CD4-positive, CD25-positive, alpha-beta regulatory T cell (primary cell): ENCODE measurements around the gene SFRP5. TPM values are rescaled to one million over a fixed set of nuclear protein-coding genes. Genes with fewer than 3 reads are reported as not detected.
A peak's percentile ranks its signal among the peaks of the same experiment; 100 is the strongest.

ENCODE experiments used
- ATAC-seq, 2 donors: fragments of 150-1000 bp; cut with Tn5 transposase; one replicate each; pipeline ENCODE4 v1.10.0; 2021; ENCODE audit warnings: low read depth in 2 of 2, moderate number of reproducible peaks in 2 of 2, moderate library complexity in 1 of 2
- DNase-seq, 3 donors: peaks; one replicate each; pipeline versions ENCODE4 v3.0.0 to v3.0.0-alpha.2; 2012 to 2022; ENCODE audit warnings: mixed read lengths in 1 of 3
- H3K27ac ChIP-seq: one replicate; pipeline ENCODE4 v1.7.0; 2013; ENCODE audit warnings: mild to moderate bottlenecking, low read length; ENCODE audit not compliant: insufficient read depth, poor library complexity, severe bottlenecking
- H3K27me3 ChIP-seq: one replicate; pipeline ENCODE4 v1.7.0; 2013; ENCODE audit warnings: low read length; ENCODE audit not compliant: control insufficient read depth, insufficient read depth
- H3K36me3 ChIP-seq: one replicate; pipeline ENCODE4 v1.7.0; 2013; ENCODE audit warnings: mild to moderate bottlenecking, low read length, moderate library complexity; ENCODE audit not compliant: control insufficient read depth, insufficient read depth
- H3K4me1 ChIP-seq: 2 replicates; pipeline ENCODE4 v1.7.0; 2013; ENCODE audit warnings: mild to moderate bottlenecking, low read length; ENCODE audit not compliant: insufficient read depth, control insufficient read depth, poor library complexity, severe bottlenecking
- H3K4me3 ChIP-seq: one replicate; pipeline ENCODE4 v1.7.0; 2013; ENCODE audit warnings: low read depth, mild to moderate bottlenecking, low read length, moderate library complexity
- H3K9me3 ChIP-seq, 2 experiments: 1 replicate in 1 of 2; 2 replicates in 1 of 2; pipeline ENCODE4 v1.7.0; 2013; ENCODE audit warnings: low read length in 2 of 2, mild to moderate bottlenecking in 1 of 2, moderate library complexity in 1 of 2; ENCODE audit not compliant: control insufficient read depth in 2 of 2
- H3K27ac Mint-ChIP-seq, 3 donors: one replicate each; pipeline ENCODE4 v1.8.0; 2020 to 2022; ENCODE audit warnings: mild to moderate bottlenecking in 3 of 3, mixed read lengths in 3 of 3, moderate library complexity in 2 of 3
- H3K27me3 Mint-ChIP-seq: one replicate; pipeline ENCODE4 v1.8.0; 2022; ENCODE audit warnings: mild to moderate bottlenecking, mixed read lengths
- H3K36me3 Mint-ChIP-seq: one replicate; pipeline ENCODE4 v1.8.0; 2020; ENCODE audit warnings: mixed read lengths
- H3K4me1 Mint-ChIP-seq, 4 donors: one replicate each; pipeline ENCODE4 v1.8.0; 2020 to 2022; ENCODE audit warnings: mixed read lengths in 4 of 4, mild to moderate bottlenecking in 1 of 4
- H3K4me3 Mint-ChIP-seq, 4 donors: one replicate each; pipeline ENCODE4 v1.8.0; 2020 to 2022; ENCODE audit warnings: mild to moderate bottlenecking in 4 of 4, mixed read lengths in 4 of 4, moderate library complexity in 3 of 4
- H3K9me3 Mint-ChIP-seq, 7 donors: one replicate each; pipeline ENCODE4 v1.8.0; 2020 to 2022; ENCODE audit warnings: mixed read lengths in 7 of 7, mild to moderate bottlenecking in 3 of 7, moderate library complexity in 2 of 7
- polyA plus RNA-seq, 4 donors: library from polyadenylated mRNA; unstranded; fragments of 300-500 nt; fragmentation: Illumina TruSeq; gene quantifications; one replicate each; pipeline ENCODE4 v1.2.3, GENCODE V29; 2021
- total RNA-seq: library from RNA; stranded (reverse); gene quantifications from one replicate; pipeline ENCODE4 v1.2.3, GENCODE V29; 2022

Gene SFRP5
- total and polyA plus RNA-seq, 5 donors from 2014 or later, result 0.34 to 0.93 (median 0.43) TPM; not detected in 2

DNA sequence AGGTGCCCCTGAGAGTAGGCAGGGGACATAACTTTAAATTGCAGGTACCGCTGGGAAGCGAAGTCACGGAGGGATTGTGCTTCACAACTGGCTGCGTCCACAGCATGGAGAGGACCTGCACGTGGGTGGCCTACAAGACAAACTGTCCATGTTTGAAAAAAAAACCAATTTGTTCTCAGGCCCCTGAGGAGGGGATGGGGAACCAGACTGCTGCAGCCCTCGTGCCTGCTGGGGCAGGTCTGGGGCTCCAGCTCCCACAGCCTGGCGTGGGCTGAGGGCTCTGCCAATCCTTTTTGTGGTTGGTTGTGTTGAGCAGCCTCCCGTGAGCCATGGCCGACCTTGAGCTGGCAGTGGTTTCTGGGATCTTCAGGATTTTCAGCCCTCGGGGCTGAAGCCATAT is 9.7 kb downstream of the SFRP5 start:
- Mint-ChIP-seq H3K27ac (no peak overlapping the region), H3K36me3 (peaks cover 21% of the 10 kb centered on the region)
- H3K4me1 ChIP-seq, result no peaks in the 10 kb centered on the region

GRCh38 chr10:97761331-97761865 is 10.4 kb downstream of the SFRP5 start:
- H3K9me3 ChIP-seq, result no peaks in the 10 kb centered on the region
- Mint-ChIP-seq H3K36me3 (peaks cover 27% of the 10 kb centered on the region), H3K27ac (no peak overlapping the region), H3K9me3 (no peaks in the 10 kb centered on the region), H3K27me3 (no peaks in the 10 kb centered on the region), H3K4me3 (no peak overlapping the region), H3K4me1 (peaks cover 0 to 6% (median 3%) of the 10 kb centered on the region in 4 donors)
- no peak for ATAC-seq
- no peak overlapping the region for H3K4me3 ChIP-seq
- no peak for DNase-seq
- no peaks in the 10 kb centered on the region for H3K27me3 ChIP-seq
- H3K36me3 ChIP-seq, result peaks cover 38% of the 10 kb centered on the region
- no peak overlapping the region for H3K27ac ChIP-seq
- H3K4me1 ChIP-seq, result no peaks in the 10 kb centered on the region

More for the DNA sequence above, 9.7 kb downstream of the SFRP5 start:
- H3K27ac ChIP-seq, result no peak overlapping the region
- Mint-ChIP-seq H3K27me3 (no peaks in the 10 kb centered on the region), H3K9me3 (no peaks in the 10 kb centered on the region), H3K4me1 (peaks cover 0 to 6% (median 3%) of the 10 kb centered on the region in 4 donors), H3K4me3 (no peak overlapping the region)
- DNase-seq (no peak), ATAC-seq (no peak)
- no peaks in the 10 kb centered on the region for H3K9me3 ChIP-seq
- H3K27me3 ChIP-seq, result no peaks in the 10 kb centered on the region
- no peak overlapping the region for H3K4me3 ChIP-seq
- peaks cover 32% of the 10 kb centered on the region for H3K36me3 ChIP-seq

GRCh38 chr10:97760461-97761257 is 11.1 kb downstream of the SFRP5 start:
- Mint-ChIP-seq H3K36me3 (peaks cover 24% of the 10 kb centered on the region), H3K27ac (peak overlapping the region in 1 of 3 donors; percentile 73), H3K27me3 (no peaks in the 10 kb centered on the region), H3K9me3 (no peaks in the 10 kb centered on the region), H3K4me3 (no peak overlapping the region), H3K4me1 (peaks cover 0 to 5% (median 2%) of the 10 kb centered on the region in 4 donors)
- no peaks in the 10 kb centered on the region for H3K27me3 ChIP-seq
- DNase-seq (no peak), ATAC-seq (no peak)
- H3K4me1 ChIP-seq, result no peaks in the 10 kb centered on the region
- H3K36me3 ChIP-seq, result peaks cover 45% of the 10 kb centered on the region
- H3K4me3 ChIP-seq, result no peak overlapping the region
- H3K27ac ChIP-seq, result no peak overlapping the region
- no peaks in the 10 kb centered on the region for H3K9me3 ChIP-seq

DNA sequence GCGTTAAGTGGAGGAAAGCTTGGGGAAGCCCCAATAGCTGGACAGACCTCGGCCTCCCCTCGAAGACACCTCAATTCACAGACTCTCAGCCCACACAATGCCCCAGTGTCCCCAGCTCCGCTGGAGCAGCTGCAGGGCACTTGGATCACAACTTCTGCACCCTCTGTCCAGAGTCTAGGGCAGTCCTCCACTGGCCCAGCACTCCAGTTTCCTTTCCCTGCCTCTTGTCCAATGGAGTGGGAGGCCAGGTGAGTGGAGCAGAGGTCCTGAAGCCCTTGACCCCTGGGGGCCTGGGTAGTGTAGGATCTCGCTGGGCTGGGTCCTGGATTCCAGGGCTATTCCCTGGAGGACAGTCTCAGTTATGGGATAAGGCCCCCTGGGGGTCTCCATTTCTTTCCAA is 11.9 kb downstream of the SFRP5 start:
- Histone ChIP-seq H3K36me3 (peaks cover 52% of the 10 kb centered on the region), H3K9me3 (no peaks in the 10 kb centered on the region), H3K4me1 (no peaks in the 10 kb centered on the region), H3K27ac (no peak overlapping the region), H3K27me3 (no peaks in the 10 kb centered on the region), H3K4me3 (no peak overlapping the region)
- ATAC-seq (no peak), DNase-seq (no peak)
- Mint-ChIP-seq H3K4me1 (peaks cover 0 to 5% (median 2%) of the 10 kb centered on the region in 4 donors), H3K27ac (peak overlapping the region in 1 of 3 donors; percentile 55), H3K36me3 (peaks cover 27% of the 10 kb centered on the region), H3K4me3 (no peak overlapping the region), H3K9me3 (no peaks in the 10 kb centered on the region), H3K27me3 (no peaks in the 10 kb centered on the region)

GRCh38 chr10:97759158-97759887 is 12.5 kb downstream of the SFRP5 start:
- peak; percentile 13 to 50 (median 39) for DNase-seq
- Histone ChIP-seq H3K27me3 (no peaks in the 10 kb centered on the region), H3K27ac (no peak overlapping the region), H3K9me3 (no peaks in the 10 kb centered on the region), H3K4me1 (no peaks in the 10 kb centered on the region), H3K36me3 (peaks cover 59% of the 10 kb centered on the region), H3K4me3 (no peak overlapping the region)
- ATAC-seq, result peak; percentile 36 to 76
- Mint-ChIP-seq H3K4me3 (no peak overlapping the region), H3K4me1 (peaks cover 0 to 3% (median under 1%) of the 10 kb centered on the region in 4 donors), H3K9me3 (no peaks in the 10 kb centered on the region), H3K27me3 (no peaks in the 10 kb centered on the region), H3K36me3 (peaks cover 30% of the 10 kb centered on the region), H3K27ac (no peak overlapping the region)

- ATAC-seq, result no peak
- H3K27ac Mint-ChIP-seq, result peak overlapping the region in 1 of 3 donors; percentile 38
Observed at GRCh38 chr10:97757471-97757870, 14.3 kb downstream of the SFRP5 start.

DNA sequence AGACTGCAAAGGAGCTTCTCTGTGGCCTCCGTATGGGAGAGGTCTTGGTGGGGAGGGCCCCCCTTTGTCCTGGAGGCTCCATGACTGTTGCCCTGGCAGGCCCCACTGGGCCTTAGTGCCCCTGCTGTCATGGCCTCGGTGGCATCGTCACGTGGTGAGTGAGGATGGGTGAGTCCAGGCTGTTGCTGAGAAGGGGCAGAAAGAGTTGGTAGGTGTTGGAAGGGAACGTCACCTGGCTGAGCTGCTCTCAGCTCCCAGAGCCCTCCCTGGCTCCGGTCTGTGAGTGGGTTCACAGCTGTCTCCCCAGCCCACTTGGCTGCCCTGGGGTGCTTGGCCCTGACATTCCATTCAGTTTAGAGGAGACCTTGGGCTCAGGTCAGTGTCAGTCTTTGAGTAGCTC is 16.1 kb downstream of the SFRP5 start:
- no peak overlapping the region for H3K4me3 ChIP-seq
- H3K27ac Mint-ChIP-seq, result no peak overlapping the region
- H3K36me3 Mint-ChIP-seq, result peaks cover 38% of the 10 kb centered on the region
- H3K27ac ChIP-seq, result no peak overlapping the region
- H3K4me1 ChIP-seq, result no peaks in the 10 kb centered on the region
- H3K4me3 Mint-ChIP-seq, result no peak overlapping the region
- H3K9me3 ChIP-seq, result no peaks in the 10 kb centered on the region
- DNase-seq (no peak), ATAC-seq (no peak)
- H3K36me3 ChIP-seq, result peaks cover 87% of the 10 kb centered on the region
- peaks cover 0 to 2% (median 0%) of the 10 kb centered on the region in 4 donors for H3K4me1 Mint-ChIP-seq
- no peaks in the 10 kb centered on the region for H3K27me3 Mint-ChIP-seq
- H3K27me3 ChIP-seq, result no peaks in the 10 kb centered on the region
- H3K9me3 Mint-ChIP-seq, result no peaks in the 10 kb centered on the region

More at GRCh38 chr10:97757471-97757870, 14.3 kb downstream of the SFRP5 start:
- Histone ChIP-seq H3K4me3 (no peak overlapping the region), H3K27me3 (no peaks in the 10 kb centered on the region), H3K4me1 (no peaks in the 10 kb centered on the region), H3K27ac (no peak overlapping the region), H3K9me3 (no peaks in the 10 kb centered on the region), H3K36me3 (peaks cover 75% of the 10 kb centered on the region)
- no peak for DNase-seq
- Mint-ChIP-seq H3K4me1 (peaks cover 0 to 2% (median 0%) of the 10 kb centered on the region in 4 donors), H3K9me3 (no peaks in the 10 kb centered on the region), H3K27me3 (no peaks in the 10 kb centered on the region), H3K36me3 (peaks cover 36% of the 10 kb centered on the region), H3K4me3 (no peak overlapping the region)
